Fibroblast of skin of right biceps (primary cell): ENCODE results near the gene CHST6.
"Not testable (repeated sequence)": the region's sequence is repeated elsewhere in the genome, so short reads cannot be mapped to it uniquely, and the experiment has no call there.

Experiments
- DNase-seq: peaks from one replicate; pipeline ENCODE4 v3.0.0-alpha.2; 2013

Gene CHST6

DNA sequence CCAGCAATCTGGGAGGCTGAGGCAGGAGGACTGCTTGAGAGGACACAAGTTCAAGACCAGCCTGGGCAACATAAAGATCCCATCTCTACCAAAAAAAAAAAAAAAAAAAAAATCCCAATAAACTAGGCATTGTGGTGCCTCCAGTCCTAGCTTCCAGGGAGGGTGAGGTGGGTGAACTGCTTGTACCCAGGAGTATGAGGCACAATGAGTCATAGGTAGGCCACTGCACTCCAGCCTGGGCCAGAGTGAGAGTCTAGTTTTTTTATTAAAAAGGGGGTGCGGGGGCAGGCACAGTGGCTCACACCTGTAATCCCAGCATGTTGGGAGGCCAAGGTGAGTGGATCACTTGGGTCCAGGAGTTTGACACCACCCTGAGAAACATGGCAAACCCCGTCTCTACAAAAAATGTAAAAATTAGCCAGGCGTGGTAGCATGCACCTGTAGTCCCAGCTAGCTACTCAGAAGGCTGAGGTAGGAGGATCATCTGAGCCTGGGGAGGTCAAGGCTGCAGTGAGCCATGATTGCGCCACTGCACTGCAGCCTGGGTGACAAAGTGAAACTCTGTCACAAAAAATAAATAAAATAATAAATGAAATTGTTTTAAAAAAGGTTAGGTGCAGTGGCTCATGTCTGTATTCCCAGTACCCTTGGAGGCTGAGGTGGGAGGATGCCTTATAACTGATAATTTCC lies 7.8 kb upstream of the CHST6 start:
- DNase-seq: no peak

- peak; percentile 63 for DNase-seq
Measured at GRCh38 chr16:75501820-75502219, 6.6 kb upstream of the CHST6 start.

DNA sequence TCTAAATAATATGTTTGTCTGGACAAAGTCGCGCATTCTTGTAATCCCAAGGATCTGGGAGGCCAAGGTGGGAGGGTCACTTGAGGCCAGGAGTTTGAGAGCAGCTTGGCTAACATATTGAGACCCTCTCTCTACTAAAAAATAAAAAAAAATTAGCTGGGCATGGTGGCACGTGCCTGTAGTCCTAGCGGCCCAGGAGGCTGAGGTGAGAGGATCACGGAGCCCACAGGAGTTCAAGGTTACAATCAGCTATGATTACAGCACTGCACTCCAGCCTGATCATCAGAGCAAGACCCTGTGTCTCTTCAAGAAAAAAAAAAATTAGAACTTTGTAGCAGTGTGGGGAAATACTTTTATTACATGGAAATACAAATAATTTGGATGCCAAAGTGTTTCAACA lies 6.1 kb upstream of the CHST6 start:
- DNase-seq: no peak

- not testable (repeated sequence) for DNase-seq
Measured at GRCh38 chr16:75498605-75499322, 3.5 kb upstream of the CHST6 start.

DNA sequence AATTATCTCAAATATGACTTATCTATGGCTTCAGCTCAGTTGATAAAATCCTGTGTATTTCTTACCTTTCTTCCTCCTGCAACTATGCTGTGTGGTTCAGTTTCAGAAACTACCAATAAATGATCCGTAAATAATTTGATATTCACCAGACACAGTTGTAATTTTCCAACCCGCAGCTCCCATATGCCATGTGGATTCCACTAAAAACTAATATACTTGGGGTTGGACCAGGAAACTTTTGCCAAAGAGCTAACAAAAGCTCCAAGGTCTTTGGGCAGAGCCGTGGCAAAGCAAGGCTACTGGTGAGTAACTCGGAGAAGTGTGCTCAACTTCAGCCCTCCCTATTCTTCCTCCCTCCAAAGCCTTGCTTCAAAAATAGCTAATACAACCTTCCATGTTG lies 2.3 kb upstream of the CHST6 start:
- no peak for DNase-seq

GRCh38 chr16:75494661-75495075 lies 573 bp downstream of the CHST6 start:
- no peak for DNase-seq

DNA sequence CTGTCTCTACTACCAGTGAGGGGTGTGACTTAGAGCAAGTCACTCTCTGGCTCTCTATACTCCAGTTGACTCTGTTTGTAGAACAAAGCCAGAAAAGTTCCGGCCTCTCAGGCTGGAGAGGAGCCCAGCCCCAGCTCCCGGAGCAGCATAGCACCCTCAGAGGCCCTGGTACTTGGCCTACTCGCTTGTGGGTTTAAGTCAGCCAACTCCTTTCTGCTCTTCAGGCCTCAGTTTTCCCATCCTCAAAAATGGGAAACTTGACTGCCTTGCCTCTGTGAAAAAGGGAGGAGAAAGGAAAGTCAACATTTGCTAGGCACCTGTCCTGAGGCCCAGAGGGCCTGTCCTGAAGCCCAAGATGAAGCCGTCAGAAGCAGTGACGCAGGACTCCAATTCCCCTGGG lies 1.1 kb downstream of the CHST6 start:
- DNase-seq: no peak

GRCh38 chr16:75491876-75492275 lies 3.4 kb downstream of the CHST6 start:
- no peak for DNase-seq

- no peak for DNase-seq
Measured at GRCh38 chr16:75488322-75488721, 6.9 kb downstream of the CHST6 start.

DNA sequence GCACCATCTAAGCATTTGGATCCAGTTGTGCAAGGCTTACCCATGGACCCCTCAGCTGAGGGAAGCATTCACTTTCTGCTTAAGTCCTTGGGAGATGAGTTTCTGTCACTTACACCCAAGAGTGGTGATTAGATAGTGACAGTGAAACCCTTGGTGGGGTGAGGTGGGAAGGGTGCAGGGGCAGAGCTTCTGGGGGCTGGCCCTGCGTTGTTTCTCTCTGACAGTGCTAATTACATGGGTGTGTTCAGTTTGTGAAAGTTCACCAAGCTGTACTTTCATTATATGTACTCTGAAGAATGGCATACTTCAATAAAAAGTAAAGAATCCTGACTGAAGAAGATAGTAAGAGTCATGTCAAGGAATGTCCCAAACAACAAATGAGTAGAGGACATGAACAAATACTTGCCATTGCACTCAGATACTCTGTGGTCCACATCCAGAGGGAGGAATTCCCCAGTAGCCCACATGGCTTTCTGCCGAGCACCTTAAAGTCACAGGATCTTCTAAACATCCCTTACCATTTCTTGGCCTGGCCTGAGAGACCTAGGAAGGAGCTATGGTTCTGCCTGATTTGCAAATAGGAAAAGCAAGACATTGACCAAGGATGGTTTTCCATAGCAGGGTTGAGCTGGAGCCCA lies 8.4 kb downstream of the CHST6 start:
- no peak for DNase-seq

DNA sequence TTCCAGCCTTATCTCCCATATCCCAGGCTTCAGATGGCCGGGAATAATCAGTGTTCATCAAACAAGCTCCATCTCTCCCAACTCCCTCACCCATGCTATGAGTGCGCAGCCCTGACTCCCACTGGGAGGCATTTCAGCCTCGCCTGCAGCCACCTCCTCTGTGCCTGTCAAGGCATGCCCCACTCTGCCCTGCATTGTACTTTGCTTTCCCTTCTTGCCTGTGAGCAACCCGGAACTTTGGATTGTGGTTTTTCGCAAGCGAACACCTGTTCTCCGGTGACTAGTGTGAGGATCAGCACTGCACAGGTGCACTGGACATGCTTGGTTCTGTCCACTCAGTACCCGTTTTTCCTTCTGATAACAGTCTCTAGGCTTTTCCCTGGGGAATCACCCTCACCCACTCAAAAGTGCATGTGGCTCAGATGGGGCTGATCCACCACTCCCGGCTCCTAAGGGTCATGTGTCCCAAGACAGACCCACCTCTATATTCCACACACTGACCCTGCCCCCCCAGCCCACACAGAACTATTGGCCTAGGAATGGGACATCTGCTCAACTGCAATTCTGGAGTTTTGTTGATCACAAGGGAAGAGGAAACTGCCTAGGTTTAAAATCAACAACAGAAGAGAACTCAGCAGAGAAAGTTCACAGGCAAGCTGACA lies 9.1 kb downstream of the CHST6 start:
- no peak for DNase-seq

GRCh38 chr16:75485230-75486013 lies 9.8 kb downstream of the CHST6 start:
- DNase-seq: no peak

DNA sequence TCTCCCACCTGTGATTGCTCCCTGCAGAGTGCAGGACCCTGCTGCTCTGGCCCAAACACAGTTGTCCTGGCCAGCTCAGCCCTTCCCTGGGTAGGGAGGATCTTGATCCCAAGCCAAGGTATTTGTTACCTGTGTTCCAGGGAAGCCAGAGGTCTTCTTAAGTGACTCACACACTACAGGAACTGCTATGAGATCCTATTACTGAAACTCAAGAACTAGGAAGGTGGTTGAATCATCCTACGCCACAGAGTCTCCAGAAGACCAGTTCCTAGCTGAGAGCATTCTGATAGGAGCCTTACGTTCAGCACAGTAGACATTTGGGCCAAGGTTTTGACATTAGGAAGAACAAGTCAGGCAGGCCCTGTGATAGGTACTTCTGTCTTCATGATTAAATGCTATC lies 12.0 kb downstream of the CHST6 start:
- DNase-seq: peak; percentile 18

- no peak for DNase-seq
Measured at GRCh38 chr16:75482434-75483205, 12.6 kb downstream of the CHST6 start.

DNA sequence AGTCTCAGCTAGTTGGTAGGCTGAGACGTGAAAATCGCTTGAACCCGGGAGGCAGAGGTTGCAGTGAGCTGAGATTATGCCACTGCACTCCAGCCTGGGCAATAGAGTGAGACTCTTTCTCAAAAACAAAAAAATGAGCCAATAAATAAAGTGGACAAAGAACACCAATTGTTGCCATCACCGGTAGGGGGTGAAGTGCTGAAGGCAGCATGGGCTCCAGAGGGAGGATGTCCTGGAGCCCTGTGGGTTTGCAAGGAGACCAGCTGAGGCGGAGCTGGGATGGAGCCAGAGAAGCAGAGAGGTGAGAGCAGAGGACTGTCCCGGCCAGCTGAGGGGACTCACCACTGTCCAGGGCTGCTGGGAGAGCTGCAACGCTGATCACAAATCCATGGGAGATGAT lies 13.8 kb downstream of the CHST6 start:
- DNase-seq: no peak

DNA sequence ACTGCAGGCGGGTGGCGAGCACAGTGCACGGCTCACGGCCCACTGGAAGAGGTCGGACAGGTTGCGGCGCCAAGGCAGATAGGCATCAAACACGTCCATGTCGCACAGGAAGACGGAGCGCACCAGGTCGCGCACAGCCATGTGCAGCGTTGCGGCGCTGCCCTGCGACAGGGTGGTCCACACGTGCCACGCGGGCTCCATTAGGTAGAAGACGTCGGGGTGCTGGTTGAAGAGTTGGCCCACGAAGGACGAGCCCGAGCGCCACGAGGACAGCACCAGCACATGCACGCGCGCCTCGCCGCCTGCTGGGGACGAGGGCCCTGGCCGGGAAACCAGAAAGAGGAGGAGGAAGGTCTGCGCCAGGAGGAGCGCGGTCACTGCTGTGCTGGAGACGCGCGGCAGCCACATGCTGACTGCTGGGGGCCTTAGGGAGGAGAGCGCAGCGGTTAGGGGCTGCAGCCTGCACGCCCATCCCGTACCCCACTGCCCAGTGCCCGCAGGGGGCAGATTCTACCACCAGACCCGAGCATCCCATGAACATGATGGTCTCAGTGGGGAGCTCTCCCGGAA lies 15.7 kb downstream of the CHST6 start:
- DNase-seq: no peak

GRCh38 chr16:75478480-75479345 lies 16.5 kb downstream of the CHST6 start:
- DNase-seq: no peak

DNA sequence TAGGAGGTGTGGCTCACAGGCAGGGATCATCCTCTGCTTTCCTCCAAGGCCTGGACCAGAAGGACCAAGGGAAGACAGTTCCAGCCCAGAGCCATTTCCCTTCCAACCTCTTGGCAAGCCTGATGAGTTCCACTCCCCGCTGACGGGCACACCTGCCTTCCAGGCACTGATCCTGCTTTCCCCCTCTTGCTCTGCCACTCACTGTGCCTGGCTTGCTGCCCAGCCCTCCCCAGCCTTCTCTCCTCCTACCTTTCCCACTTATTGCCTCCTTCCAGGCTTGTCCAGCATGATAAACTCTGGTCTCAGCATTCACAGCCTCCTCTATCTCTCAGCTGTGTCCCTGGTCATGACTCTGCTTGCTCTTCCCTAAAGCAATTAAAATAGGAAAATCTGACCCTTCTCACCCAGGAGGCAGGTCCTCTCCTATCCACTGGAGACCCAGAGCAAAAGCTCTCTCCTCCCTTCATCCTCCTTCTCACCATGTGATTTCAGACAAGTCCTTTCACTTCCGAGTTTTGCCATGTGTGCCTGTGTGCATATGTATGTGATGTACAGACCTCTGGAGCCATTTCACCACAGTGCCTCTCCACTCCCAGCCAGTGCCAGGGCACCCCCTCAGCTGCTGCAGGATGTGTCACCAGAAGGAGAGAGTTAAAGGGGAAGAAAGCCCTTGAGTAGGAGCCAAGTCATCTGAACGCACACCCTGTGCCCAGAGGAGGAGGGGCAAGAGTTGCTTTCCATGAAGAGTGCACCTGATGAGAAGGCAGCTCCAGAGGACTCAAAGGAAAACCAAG lies 17.4 kb downstream of the CHST6 start:
- no peak for DNase-seq

DNA sequence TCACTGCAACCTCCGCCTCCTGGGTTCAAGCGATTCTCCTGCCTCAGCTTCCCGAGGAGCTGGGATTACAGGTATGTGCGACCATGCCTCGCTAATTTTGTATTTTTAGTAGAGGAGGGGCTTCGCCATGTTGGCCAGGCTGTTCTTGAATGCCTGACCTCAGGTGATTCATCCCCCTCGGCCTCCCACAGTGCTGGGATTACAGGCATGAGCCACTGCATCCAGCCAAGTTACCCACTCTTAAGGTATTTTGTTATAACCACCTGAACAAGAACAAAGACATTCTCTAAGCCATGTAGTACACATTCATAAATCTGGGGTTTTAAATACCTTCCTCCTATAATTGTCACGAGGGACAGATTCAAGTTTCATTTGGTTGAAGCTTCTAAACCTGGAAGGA lies 18.4 kb downstream of the CHST6 start:
- no peak for DNase-seq

DNA sequence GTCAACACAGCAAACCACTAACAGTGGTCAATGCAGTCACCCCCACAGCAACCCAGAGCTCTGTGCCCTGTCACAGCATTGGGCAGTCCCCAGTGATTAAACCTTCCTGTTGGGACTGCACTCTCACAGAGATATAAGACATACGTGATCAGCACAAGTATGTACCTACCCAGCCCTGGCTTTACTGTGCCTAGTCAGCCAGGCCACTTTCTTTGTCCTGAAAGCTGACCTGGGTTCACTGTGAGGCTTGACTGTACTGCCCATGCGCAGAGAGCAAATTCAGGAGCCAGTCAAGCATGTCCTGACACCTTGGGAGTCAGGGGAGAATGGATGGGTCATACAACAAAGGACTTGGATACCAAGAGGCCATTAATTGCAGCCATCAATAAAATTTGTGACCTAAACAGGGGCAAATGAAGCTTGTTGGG lies 19.8 kb downstream of the CHST6 start:
- no peak for DNase-seq
